NK-92 (cell line): Measurements from ENCODE around the gene NGRN.
"Not testable (repeated sequence)": the region's sequence is repeated elsewhere in the genome, so short reads cannot be mapped to it uniquely, and the experiment has no call there.

Source experiments
- DNase-seq: peaks from one replicate; lab custom pipeline; 2025; ENCODE audit not compliant: unreplicated experiment; lab: John Stamatoyannopoulos, UW

The NGRN gene

DNA sequence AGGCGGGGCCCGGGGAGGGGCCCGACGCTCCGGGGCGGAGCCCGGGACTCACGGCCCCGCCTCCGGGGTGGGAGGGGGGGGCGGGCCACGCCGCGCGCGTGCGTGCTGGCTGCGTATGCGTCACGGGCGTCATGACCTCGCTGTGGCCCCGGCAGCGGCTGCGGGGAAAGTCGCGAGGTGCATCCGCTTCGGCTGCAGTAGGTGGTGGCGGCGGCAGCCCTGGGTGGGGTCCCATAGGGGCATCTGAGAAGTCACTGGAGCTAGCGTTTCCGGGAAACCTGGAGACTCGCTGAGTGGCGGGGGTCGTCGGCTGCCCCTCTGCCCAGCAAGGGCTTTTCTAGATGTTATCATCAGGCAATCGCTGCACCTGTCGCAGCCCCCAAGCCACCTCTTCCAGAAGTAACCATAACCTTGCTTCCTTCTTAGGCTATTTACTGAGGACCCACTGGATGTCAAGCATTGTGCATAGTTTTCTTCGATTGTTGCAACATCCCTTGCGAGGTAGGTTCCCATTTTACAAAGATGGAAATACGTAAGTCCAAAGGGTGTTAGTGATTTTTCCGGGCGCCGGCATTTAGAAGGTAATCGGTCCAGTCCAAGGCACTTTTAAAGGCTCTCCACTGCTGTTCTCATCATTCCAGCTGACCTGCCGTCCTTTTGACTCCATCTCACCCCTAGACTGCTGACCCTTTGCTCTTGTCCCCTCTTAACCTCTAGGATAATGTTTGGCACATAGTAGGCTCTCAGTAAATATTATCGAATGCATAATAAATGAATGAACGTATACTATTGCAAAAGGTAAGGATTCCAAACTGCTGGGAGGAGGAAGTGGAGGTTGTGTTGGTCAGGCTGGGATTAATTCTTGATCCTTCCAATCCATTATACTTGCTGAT, 31.1 kb upstream of the NGRN start, which contains the start of gene GDPGP1:
TSS of gene GDPGP1 (plus strand) at position 114 of the 893 bp plus-strand sequence. CDS start 6,700 bp downstream, outside the sequence.
- no peak for DNase-seq

DNA sequence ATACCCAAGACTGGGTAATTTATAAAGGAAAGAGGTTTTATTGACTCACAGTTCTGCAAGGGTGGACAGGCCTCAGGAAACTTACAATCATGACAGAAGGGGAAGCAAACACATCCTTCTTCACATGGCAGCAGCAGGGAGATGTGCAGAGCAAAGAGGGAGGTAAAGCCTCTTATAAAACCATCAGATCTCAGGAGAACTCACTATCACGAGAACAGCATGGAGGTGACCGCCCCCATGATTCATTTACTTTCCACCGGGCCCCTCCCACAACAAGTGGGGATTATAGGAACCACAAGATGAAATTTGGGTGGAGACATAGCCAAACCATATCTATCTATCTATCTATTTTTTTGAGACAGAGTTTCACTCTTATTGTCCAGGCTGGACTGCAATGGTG, 26.1 kb upstream of the NGRN start:
- DNase-seq: no peak

DNA sequence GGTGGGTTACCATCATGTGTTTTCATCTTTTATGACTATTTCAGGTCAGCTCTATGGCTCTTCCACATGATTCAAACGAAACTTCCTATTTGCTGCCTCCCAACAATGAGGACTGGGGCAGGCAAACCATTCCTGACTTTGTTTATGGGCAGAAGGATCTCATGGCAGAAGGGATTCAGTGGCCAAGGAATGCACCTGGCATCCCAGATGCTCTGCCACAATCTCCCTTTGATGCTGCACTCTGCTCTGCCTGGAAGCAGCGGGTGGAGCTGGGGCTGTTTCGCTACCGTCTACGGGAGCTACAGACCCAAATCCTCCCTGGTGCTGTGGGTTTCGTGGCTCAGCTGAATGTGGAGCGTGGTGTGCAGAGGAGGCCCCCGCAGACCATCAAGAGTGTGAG, 24.6 kb upstream of the NGRN start:
- no peak for DNase-seq

DNA sequence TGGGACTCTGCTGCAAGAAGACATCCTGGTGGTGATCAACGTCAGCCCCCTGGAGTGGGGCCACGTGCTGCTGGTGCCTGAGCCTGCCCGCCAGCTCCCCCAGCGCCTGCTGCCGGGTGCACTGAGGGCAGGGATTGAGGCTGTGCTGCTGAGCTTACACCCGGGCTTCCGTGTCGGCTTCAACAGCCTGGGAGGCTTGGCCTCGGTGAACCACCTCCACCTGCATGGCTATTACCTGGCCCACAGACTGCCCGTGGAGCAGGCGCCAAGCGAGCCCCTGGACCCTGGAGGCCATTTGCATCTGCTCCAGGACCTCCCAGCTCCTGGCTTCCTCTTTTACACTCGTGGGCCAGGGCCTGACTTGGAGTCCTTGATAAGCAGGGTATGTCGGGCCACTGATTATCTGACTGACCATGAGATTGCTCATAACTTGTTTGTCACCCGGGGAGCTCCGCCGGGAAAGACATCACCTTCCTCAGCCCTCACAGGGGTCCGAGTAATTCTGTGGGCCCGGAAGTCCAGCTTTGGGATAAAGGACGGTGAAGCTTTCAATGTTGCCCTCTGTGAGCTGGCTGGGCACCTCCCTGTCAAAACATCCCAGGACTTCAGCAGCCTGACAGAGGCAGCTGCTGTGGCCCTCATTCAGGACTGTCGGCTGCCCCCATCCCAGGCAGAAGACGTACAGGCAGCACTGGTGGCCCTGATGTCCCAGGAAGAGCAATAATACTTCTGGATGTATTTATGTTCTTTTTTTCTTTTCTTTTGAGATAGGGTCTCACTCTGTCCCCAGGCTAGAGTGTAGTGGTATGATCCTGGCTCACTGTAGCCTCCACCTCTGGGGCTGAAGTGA, 23.9 kb upstream of the NGRN start:
- no peak for DNase-seq

DNA sequence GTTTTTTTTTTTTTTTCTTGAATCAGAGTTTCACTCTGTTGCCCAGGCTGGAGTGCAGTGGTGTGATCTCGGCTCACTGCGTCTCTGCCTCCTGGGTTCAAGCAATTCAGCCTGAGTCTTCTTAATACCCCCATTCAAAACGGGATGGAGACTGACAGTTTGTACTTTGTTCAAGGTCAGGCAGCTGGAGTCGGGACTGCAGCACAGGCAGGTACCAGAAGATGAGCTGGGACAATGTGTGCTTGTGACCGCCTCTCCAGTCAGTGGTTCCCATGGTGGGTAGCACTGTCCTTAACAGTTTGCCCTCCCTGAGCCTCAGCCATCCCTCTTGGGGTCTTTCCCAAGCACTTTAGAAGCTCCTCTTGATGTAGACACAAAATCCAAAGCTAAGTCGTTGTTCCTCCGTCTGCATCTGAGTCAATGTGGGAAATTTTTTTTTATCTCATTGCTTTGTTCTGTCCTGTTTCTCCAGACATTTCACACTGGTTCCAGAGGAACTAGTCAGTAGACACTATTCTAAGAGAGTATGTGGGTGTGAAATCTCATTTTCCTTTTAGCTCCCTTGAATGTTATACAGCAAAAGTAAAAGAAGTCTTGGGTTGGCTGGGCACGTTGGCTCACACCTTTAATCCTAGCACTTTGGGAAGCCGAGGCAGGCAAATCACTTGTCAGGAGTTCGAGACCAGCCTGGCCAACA, 21.4 kb upstream of the NGRN start:
- no peak for DNase-seq

DNA sequence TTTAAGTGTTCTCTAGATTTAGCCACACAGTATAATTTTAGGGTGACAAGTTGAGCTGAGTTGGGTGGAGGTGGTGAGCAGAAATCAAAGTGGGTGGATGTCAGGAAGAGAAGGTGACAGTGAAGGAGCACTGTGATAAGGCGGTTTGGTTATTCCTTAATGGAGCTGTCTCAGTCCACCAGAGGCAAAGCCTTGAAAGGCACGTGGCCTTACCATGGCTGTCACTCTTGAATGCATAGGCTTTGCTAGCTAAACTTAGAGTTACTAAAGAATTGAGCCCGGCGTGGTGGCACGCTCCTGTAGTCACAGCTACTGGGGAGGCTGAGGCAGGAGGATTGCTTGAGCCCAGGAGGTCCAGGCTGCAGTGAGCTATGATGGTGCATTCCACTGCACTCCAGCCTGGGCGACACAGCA, 16.7 kb upstream of the NGRN start:
- DNase-seq: no peak

DNA sequence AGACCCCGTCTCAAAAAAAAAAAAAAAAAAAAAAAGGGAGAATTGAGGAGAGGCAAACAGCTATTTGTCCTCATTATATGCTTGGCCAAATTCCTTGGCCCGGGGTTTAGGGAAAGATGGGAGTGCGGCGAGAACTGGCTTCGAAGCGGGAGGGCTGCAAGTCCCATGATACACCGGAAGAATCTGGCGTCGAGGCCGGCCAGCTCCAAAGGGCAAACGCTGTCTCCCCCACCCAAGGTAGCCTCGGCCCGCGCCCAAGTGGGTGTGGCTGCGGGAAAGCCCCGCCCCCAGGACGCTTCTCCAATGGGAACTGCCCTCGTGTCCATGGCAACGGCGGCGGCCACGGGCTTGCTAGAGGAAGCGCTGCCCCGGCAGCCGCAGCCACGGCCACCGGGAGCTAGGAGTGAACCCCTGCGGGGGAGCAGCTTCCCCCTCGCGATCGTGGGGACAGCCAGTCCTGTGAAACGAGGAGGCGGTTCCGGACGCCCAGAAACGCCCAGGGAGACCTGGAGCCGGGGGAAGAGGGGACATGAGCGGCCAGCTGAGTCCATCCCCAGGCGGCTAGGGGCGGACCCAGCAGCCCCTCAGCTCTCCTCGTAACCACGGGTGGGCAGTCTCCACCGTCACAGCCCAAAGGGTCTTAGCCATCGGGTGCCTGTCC, 16.1 kb upstream of the NGRN start, which contains the start of gene TTLL13:
TSS of gene TTLL13 (plus strand) at position 354 of the 661 bp plus-strand sequence. CDS start 1,075 bp downstream, outside the sequence.
- no peak for DNase-seq

DNA sequence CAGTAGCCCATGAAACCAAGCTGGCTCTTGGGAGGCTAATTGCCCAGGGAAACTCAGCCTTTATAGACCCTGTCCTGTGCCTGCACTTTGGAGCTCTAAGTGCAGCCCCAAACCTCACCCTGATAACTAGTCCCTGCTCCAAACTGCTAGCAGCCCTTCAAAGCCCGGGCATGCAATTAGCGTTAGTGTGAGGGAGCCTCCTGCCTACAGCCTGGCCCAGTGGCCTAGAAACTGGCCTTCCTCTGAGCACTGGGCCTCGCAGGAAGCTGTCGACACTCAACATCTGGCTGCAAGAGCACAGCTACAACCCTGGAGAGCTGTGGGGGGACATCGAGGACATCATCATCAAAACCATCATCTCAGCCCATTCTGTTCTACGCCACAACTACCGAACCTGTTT, 7.7 kb upstream of the NGRN start:
- no peak for DNase-seq

DNA sequence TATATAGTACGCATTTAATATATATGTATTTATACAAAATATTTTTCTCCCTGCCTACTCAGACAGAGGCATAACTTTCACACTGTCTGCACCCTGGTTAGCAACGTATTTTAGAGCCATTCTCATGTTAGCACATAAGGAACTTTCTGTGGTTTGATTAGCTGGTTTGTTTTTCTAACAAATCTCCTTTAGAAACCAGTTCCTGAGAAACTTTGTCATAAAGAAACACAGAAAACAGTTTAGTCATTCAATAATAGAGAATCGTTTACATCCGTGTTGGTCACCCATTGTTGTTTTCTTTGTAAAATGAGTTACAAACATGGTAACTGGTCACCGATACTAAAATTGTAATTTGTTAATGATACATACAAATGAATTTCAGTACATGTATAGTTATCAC, 5.9 kb upstream of the NGRN start:
- DNase-seq: no peak

DNA sequence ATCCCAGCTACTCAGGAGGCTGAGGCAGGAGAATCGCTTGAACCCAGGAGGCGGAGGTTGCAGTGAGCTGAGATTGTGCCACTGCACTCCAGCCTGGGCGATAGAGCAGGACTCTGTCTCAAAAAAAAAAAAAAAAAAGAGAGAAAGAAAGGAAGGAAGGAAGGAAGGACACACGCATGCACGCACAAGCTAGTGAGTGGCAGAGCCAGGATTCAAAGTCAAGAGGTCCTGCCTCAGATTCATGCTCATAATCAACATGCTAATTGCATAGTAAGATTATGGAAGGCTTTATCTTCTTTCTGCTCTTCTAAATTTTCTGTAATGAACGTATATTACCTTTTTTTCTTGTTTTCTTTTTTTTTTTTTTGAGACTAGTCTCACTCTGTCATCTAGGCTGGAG, 4.7 kb upstream of the NGRN start:
- not testable (repeated sequence) for DNase-seq

- DNase-seq: no peak
Observed at GRCh38 chr15:90261811-90262210, 3.7 kb upstream of the NGRN start.

- no peak for DNase-seq
Observed at GRCh38 chr15:90262426-90262825, 3.0 kb upstream of the NGRN start.

- no peak for DNase-seq
Observed at GRCh38 chr15:90264671-90265070, 801 bp upstream of the NGRN start.

DNA sequence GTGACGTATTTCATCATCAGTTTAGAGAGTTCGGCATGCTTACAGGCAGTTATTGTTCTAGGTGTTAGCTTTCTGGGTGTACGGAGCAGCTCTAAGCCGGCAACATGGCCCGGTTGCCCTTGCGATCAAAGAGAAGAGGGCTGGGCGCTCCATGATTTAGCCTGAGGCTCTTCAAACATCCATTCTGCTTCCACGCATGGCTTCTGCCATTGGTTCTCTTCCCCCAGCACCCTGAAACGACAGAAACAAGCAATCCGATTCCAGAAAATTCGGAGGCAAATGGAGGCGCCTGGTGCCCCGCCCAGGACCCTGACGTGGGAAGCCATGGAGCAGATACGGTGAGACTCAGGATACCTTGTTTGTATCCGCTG, 574 bp downstream of the NGRN start:
- DNase-seq: no peak

- no peak for DNase-seq
Observed at GRCh38 chr15:90266485-90266884, 1.0 kb downstream of the NGRN start.

GRCh38 chr15:90268415-90268814, 2.9 kb downstream of the NGRN start:
- DNase-seq: no peak

GRCh38 chr15:90270502-90271150, 5.2 kb downstream of the NGRN start:
- DNase-seq: no peak

- no peak for DNase-seq
Observed at GRCh38 chr15:90271459-90272166, 6.1 kb downstream of the NGRN start.

DNA sequence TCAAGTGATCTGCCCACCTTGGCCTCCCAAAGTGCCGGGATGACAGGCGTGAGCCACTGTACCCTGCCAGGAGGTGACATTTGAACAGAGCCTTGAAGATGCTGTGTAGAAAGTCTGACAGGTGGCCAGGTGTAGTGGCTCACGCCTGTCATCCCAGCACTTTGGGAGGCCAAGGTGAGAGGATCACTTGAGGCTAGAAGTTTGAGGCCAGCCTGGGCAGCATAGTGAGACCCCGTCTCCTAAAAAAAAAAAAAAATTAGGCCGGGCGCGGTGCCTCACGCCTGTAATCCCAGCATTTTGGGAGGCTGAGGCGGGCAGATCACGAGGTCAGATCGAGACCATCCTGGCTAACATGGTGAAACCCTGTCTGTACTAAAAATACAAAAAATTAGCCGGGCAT, 13.0 kb downstream of the NGRN start:
- DNase-seq: not testable (repeated sequence)

DNA sequence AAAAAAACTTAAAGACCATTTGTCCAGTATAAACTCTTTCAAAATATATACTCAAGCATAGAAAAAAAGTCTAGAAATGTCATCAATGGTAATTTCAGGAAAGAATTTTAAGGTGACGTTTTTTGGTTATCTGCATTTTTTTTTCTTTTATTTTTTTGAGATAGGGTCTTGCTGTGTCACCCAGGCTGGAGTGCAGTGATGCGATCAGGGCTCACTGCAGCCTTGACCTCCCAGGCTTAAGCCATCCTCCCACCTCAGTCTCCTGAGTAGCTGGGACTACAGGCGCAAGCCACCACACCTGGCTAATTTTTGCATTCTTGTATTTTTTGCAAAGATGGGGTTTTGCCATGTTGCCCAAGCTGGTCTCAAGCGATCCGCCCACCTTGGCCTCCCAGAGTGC, 15.3 kb downstream of the NGRN start:
- not testable (repeated sequence) for DNase-seq
